ENCODE results near the gene ZNF783. TPM values are rescaled to one million over a fixed set of nuclear protein-coding genes. Genes with fewer than 3 reads are reported as not detected.
"Not testable (repeated sequence)": the region's sequence is repeated elsewhere in the genome, so short reads cannot be mapped to it uniquely, and the experiment has no call there.

ZNF783 gene
- total RNA-seq, 1 donor from 2014 or later = 19.7 TPM

- H3K27me3 Mint-ChIP-seq = no peaks in the 10 kb centered on the region
- peaks cover 22% of the 10 kb centered on the region for H3K36me3 Mint-ChIP-seq
- no peak for TF ChIP-seq CTCF (conservative IDR thresholded peaks at IDR 0.05)
- no peak for DNase-seq (ENCODE audit: extremely low spot score, unreplicated experiment)
- H3K4me1 Mint-ChIP-seq (ENCODE audit: unreplicated experiment) = peaks cover 19% of the 10 kb centered on the region
- no peak overlapping the region for H3K27ac Mint-ChIP-seq
- no peak overlapping the region for H3K4me3 Mint-ChIP-seq
- peaks cover 6% of the 10 kb centered on the region for H3K9me3 Mint-ChIP-seq
These were observed 16.3 kb upstream of the ZNF783 start for GRCh38 chr7:149245744-149246143.

DNA sequence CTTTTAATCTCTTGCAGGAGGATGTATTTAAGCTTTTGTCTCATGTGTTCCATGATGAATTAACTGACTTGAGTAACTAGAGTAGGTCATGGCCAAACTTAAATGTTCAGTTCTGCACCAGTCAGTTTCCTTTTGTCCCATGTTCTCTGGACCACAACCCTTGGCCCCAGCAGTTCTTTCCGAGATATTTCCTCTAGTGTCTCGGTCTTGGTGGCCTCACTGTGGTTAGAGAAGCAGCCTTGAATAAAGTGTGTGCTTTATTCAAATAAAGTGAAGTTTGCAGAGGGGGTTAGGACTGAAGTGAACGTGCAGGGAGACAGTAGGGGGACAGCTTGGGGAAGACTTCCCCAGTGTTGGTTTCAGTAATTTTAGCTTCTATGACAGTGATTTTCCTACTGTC, 13.2 kb upstream of the ZNF783 start:
- H3K36me3 Mint-ChIP-seq = peaks cover 22% of the 10 kb centered on the region
- H3K27me3 Mint-ChIP-seq = no peaks in the 10 kb centered on the region
- no peak overlapping the region for H3K27ac Mint-ChIP-seq
- no peaks in the 10 kb centered on the region for H3K9me3 Mint-ChIP-seq
- DNase-seq (ENCODE audit: extremely low spot score, unreplicated experiment) = no peak
- H3K4me3 Mint-ChIP-seq = no peak overlapping the region
- peaks cover 13% of the 10 kb centered on the region for H3K4me1 Mint-ChIP-seq (ENCODE audit: unreplicated experiment)
- TF ChIP-seq CTCF (conservative IDR thresholded peaks at IDR 0.05) = no peak

DNA sequence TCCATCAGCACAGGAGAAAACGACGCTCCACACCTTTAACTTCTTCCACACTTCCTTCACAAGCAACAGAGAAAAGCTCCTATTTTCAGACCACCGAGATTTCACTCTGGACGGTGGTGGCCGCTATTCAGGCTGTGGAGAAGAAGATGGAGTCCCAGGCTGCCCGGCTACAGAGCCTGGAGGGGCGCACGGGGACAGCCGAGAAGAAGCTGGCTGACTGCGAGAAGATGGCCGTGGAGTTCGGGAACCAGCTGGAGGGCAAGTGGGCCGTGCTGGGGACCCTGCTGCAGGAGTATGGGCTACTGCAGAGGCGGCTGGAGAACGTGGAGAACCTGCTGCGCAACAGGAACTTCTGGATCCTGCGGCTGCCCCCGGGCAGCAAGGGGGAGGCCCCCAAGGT, 11.8 kb upstream of the ZNF783 start:
- not testable (repeated sequence) for H3K9me3 Mint-ChIP-seq; H3K27me3 Mint-ChIP-seq; H3K4me3 Mint-ChIP-seq; DNase-seq (ENCODE audit: extremely low spot score, unreplicated experiment); H3K27ac Mint-ChIP-seq
- H3K4me1 Mint-ChIP-seq (ENCODE audit: unreplicated experiment) = peaks cover 13% of the 10 kb centered on the region
- H3K36me3 Mint-ChIP-seq = peaks cover 18% of the 10 kb centered on the region

GRCh38 chr7:149251518-149251917, 10.5 kb upstream of the ZNF783 start:
- not testable (repeated sequence) for H3K9me3 Mint-ChIP-seq; H3K4me1 Mint-ChIP-seq (ENCODE audit: unreplicated experiment); DNase-seq (ENCODE audit: extremely low spot score, unreplicated experiment); H3K27ac Mint-ChIP-seq; H3K4me3 Mint-ChIP-seq; H3K27me3 Mint-ChIP-seq
- peaks cover 17% of the 10 kb centered on the region for H3K36me3 Mint-ChIP-seq

DNA sequence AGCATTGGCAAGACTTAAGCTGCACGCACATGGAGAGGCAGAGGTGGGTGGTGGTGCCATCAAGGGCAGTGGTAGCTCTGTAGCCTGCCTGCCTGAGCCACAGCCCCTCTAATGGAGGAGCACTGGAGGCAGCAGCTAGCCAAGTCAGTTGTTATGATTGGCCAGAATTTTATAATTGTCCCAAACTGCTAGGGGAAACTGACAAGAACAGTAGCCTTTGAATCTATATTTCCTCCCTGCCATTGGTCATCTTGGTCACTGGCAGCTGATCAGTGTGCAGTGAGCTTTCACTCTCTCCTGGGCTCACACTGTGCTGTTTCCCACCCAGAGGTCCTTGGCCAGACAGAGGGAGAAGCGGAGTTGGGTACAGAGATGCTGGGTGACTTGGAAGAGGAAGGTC, 9.6 kb upstream of the ZNF783 start:
- Mint-ChIP-seq H3K4me3 (no peak overlapping the region), H3K36me3 (peaks cover 17% of the 10 kb centered on the region)

GRCh38 chr7:149253665-149254064, 8.3 kb upstream of the ZNF783 start:
- no peak for DNase-seq (ENCODE audit: extremely low spot score, unreplicated experiment)
- H3K4me1 Mint-ChIP-seq (ENCODE audit: unreplicated experiment) = peaks cover 2% of the 10 kb centered on the region
- no peak overlapping the region for H3K4me3 Mint-ChIP-seq
- H3K27ac Mint-ChIP-seq = no peak overlapping the region
- TF ChIP-seq CTCF (conservative IDR thresholded peaks at IDR 0.05) = no peak
- H3K9me3 Mint-ChIP-seq = no peaks in the 10 kb centered on the region
- no peaks in the 10 kb centered on the region for H3K27me3 Mint-ChIP-seq
- H3K36me3 Mint-ChIP-seq = peaks cover 13% of the 10 kb centered on the region

More for the DNA sequence above, 9.6 kb upstream of the ZNF783 start:
- TF ChIP-seq CTCF (conservative IDR thresholded peaks at IDR 0.05) = no peak
- Mint-ChIP-seq H3K9me3 (no peaks in the 10 kb centered on the region), H3K4me1 (ENCODE audit: unreplicated experiment) (peaks cover 8% of the 10 kb centered on the region), H3K27ac (no peak overlapping the region), H3K27me3 (no peaks in the 10 kb centered on the region)
- DNase-seq (ENCODE audit: extremely low spot score, unreplicated experiment) = no peak

Measured in type B pancreatic cell (in vitro differentiated cells).